GM23338 (cell line): Measurements from ENCODE around the gene B3GAT3.

ENCODE experiments used
- CTCF ChIP-seq, 2 experiments: fragments of 200-600 bp in 1 of 2; sonication (generic) in 1 of 2; conservative IDR thresholded peaks; 2 replicates each; pipeline versions ENCODE4 v1.5.1 to v1.6.1; 2016 to 2017; ENCODE audit warnings: antibody characterized with exemption in 2 of 2, low read depth in 2 of 2, mild to moderate bottlenecking in 2 of 2, moderate library complexity in 1 of 2
- ETS1 ChIP-seq: IDR thresholded peaks from 2 replicates; pipeline ENCODE4 v1.6.1; 2016; ENCODE audit warnings: antibody characterized with exemption
- EZH2 ChIP-seq: fragments of 200-600 bp; sonication (generic); IDR thresholded peaks from one replicate; pipeline ENCODE4 v1.8.0; 2017; ENCODE audit warnings: antibody characterized with exemption, mild to moderate bottlenecking, low read depth; ENCODE audit not compliant: unreplicated experiment
- EZH2phosphoT487 ChIP-seq: fragments of 200-600 bp; sonication (generic); IDR thresholded peaks from one replicate; pipeline ENCODE4 v1.8.1; 2018; ENCODE audit warnings: antibody characterized with exemption; ENCODE audit not compliant: unreplicated experiment
- JUNB ChIP-seq: IDR thresholded peaks from one replicate; pipeline ENCODE4 v1.6.1; 2016; ENCODE audit warnings: antibody characterized with exemption; ENCODE audit not compliant: unreplicated experiment
- POLR2AphosphoS5 ChIP-seq: IDR thresholded peaks from 2 replicates; pipeline ENCODE4 v1.6.1; 2016; ENCODE audit warnings: antibody characterized with exemption, low read depth
- REST ChIP-seq: IDR thresholded peaks from one replicate; pipeline ENCODE4 v1.6.1; 2018; ENCODE audit warnings: antibody characterized with exemption; ENCODE audit not compliant: unreplicated experiment
- ZNF114 ChIP-seq: fragments of 250-450 bp; sonication (Bioruptor Pico); IDR thresholded peaks from 2 replicates; pipeline ENCODE4 v1.5.0; 2020; ENCODE audit warnings: mild to moderate bottlenecking, moderate library complexity
- ZNF331 ChIP-seq: fragments of 250-450 bp; sonication (Bioruptor Pico); IDR thresholded peaks from 2 replicates; pipeline ENCODE4 v1.5.0; 2020; ENCODE audit warnings: low read depth, mild to moderate bottlenecking, moderate library complexity

GRCh38 chr11:62603072-62603408 is 18.7 kb downstream of the B3GAT3 start:
- TF ChIP-seq CTCF (conservative IDR thresholded peaks at IDR 0.05; ENCODE audit: low read depth in 2 of 2) = no peak
- no peak for TF ChIP-seq EZH2phosphoT487
- TF ChIP-seq JUNB = no peak
- no peak for TF ChIP-seq EZH2
- no peak for TF ChIP-seq REST
- no peak for TF ChIP-seq ZNF114 (CRISPR knock-in tag)
- TF ChIP-seq ZNF331 = no peak
- TF ChIP-seq ETS1 = no peak
- no peak for TF ChIP-seq POLR2AphosphoS5
